Activated CD8-positive, alpha-beta memory T cell treated with anti-CD3 and anti-CD28 coated beads, Interleukin-2, amount 50 U/mL, for 4 hours (primary cell): ENCODE results near the gene TCFL5.

ENCODE experiments used
- DNase-seq: peaks from one replicate; pipeline ENCODE4 v3.0.0-alpha.2; 2020

The TCFL5 gene

DNA sequence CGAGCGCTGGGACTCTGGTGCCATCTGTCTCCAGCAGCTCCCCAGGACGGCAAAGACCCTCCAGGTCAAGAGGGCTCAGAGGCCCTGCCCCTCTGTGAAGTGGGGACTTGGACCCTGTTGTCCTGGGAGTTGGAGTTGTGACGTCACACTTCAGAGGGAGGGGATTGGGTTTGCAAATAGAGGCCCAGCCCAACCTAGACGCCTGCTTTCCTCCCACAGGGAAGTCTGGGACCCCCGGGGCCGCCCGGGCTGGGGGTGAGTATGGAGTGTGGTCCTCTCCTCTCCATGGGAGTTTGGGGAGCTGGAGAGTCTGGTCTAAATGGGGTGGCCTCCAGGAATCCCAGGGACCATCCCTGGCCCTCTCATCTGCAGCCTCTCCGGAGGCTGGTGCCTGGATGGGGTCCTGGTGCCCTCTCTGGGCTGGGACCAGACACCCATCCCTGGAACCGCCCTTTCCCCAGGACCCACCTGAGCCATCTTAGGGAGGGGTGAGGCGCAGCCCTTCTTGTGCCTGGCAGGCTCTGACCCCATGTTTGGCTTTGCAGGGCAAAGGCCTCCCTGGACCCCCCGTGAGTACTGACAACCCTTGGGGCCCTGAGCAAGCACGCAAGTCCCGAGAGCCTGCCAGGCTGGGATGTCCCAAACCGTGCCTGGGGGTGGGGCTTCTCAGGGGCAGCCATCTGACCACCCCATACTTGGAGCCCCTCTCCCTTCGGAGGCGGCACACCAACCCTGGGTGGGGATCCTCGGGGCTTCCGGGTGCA, 40.5 kb downstream of the TCFL5 start:
- no peak for DNase-seq

DNA sequence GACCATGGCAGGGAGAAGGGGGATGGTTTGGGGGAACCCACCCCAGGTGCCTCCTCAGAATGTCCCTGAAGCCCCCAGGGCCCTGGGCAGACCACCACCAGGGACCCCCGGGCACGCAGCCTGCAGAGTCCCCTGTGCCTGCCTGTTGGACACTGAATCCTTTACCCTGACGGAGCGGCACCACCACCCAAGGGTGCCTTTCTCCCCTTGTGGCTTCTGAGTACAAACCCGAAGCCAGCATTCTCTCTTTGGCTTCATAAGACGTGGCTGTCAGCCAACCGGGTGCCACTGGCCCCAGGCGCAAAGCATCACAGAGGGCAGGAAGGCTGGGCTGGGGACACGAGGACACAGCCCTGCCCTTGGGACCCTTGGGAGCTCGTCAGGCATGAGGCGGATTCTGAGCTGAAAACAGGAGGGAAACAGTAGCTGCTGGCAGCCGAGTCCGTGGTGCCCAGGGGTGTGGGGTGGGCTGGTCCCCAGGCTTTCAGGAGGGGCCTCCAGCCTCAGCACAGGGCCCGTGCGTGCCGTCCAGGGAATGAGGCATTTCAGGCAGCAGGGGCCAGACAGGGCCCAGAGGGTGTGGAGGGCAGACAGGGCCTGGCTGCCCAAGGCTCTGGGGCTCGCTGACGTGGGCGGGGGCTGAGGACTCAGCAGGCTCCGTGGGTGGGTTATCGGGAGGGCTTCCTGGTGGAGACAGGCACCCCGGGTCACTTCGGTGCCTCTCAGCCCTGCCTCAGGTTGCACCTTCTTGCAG, 41.2 kb downstream of the TCFL5 start:
- DNase-seq: no peak

DNA sequence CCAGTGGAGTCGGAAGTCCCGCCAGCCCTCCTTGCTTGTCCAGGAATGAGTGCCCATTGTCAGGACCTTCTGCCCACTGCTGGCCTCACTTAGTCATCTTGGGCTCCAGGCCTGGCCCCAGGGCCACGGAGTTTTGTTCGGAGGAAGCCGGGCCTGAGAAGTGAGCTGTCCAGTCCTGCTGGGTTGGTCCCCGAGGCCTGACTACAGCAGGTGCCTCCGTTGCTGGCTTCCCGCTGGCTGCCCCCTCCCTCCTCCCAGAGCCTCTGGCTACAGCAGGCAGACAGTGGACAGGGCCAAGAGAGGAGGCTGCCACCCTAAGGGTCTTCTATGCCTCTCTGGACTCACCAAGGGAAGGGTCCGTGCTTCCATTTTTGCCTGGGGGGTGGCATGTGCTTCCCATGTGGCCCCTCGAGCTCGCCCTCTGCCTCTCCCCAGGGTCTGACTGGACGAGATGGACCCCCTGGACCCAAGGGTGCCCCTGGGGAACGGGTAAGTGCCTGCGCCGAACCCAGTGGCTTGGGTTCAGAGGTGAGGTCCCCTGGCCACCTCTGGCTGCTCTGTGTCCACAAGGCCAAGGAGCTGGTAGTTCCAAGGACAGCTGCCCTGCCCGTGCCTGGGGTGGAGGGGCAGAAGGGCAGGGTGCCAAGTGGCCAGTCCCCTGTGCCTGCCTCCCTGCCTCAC, 42.0 kb downstream of the TCFL5 start:
- DNase-seq: no peak

DNA sequence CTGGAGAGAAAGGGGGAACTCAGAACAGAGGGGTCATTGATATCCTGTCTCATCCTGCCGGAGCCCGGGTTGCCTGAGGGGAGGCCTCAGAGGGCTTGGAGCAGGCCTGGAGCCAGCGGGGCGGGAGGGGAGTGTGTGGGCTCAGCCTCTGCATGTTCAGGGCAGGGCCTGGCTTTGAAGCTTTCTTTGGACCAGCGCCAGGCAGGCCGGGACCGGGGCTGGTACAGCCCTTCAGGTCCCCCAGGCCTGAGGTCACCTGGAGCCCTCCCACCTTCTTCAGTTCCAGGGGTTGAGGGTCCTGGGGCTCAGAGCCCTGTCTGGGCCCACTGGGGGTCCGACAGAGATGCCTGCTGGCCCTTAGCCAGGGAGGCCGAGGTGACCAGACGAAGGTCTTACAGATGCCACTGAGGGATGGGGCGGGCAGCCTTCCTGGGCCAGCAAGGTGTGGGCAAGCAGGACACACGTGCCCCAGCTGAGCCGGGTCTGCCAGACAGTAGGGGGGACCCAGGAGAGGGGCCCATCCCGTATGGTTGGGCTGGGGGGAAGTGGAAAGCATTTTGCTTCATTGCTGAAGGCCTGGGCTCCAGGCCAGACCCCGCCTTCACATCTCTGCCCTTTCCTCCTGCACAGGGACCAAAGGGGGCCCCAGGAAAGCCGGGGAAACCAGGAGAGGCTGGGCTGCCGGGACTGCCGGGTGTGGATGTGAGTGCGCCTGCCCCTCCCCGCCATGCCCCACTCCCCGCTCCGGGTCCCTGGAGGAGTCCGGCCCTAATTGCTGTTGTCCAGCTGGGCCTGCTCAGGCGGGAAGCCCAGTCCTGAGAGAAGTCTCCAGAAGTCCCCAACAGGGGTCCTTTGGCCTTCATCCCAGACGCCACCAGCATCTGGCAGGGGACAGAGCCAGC, 42.8 kb downstream of the TCFL5 start:
- DNase-seq: no peak

DNA sequence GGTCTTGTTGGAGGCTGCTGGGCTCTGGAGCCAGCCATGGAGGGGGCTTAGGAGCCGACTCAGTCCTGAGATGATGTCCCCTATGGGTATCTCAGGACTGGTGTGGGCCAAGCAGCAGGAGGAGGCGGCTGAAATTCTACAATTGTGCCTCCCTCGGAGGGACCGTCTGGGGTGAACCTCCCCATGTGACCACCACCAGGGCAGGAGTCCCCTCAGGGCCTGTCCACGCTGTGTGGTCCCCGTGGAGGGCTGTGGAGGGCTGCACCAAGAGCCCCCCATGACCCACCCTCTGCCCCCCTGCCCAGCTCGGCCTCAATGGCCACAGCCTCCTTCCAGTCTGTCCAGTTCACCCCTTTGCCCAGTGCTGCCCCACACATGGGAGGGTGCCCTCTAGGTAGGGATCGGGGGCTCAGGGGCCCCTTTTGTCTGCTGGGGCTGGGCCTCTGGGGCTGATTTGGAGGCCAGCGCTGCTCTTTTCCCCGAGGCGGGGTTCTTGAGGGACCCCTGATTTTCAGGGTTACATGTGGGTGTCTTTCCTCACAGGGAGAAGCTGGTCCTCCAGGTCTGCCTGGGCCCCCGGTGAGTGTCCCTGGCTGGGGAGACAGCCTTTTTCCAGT, 43.5 kb downstream of the TCFL5 start:
- DNase-seq: no peak

DNA sequence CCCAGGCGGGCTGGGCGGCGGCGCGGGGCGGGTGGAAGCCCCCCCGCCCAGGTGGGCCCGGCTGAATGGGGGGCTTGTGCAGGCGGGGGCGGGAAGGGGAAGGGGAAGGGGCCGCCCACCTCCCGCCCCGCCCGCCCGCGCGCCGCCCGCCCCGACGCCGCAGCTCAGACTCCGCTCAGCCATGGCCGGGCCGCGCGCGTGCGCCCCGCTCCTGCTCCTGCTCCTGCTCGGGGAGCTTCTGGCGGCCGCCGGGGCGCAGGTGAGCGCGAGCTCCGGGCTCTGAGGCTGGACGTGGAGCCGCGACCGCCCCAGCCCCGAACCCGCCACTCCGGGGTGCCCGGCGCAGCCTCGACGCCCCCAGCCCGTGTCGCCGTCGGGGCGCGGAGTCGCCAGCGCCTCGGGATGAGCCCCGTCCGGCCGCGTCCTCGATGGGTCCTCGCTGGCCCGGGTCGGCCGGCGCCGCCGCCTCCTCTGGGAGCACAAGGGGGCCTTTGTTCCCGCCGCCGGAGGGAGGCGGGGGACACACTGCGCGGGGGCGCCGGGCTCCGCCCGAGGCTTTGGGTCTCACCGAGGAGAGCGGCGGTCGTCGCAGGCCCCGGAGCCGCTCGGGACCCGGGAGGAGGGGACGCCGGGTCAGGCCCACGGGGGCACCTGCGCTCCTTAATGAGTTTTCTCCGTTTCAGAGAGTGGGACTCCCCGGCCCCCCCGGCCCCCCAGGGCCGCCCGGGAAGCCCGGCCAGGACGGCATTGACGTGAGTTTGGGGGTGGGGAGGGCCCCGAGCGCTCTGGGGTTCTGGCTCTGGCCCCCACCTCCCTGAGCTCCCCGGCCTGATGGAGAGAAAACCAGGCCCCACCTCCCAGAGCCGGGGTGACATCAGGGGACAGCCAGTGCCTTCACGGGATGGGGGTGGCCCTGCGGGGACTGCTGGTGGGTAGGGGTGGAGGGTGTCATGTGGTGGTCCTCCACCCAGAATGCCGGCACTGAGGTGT, 44.4 kb downstream of the TCFL5 start, which contains the start of gene COL9A3:
Gene COL9A3, plus strand, starts transcription at position 167 of the 990 bp plus-strand sequence. Its CDS starts 15 bp downstream, at position 182.
- no peak for DNase-seq

DNA sequence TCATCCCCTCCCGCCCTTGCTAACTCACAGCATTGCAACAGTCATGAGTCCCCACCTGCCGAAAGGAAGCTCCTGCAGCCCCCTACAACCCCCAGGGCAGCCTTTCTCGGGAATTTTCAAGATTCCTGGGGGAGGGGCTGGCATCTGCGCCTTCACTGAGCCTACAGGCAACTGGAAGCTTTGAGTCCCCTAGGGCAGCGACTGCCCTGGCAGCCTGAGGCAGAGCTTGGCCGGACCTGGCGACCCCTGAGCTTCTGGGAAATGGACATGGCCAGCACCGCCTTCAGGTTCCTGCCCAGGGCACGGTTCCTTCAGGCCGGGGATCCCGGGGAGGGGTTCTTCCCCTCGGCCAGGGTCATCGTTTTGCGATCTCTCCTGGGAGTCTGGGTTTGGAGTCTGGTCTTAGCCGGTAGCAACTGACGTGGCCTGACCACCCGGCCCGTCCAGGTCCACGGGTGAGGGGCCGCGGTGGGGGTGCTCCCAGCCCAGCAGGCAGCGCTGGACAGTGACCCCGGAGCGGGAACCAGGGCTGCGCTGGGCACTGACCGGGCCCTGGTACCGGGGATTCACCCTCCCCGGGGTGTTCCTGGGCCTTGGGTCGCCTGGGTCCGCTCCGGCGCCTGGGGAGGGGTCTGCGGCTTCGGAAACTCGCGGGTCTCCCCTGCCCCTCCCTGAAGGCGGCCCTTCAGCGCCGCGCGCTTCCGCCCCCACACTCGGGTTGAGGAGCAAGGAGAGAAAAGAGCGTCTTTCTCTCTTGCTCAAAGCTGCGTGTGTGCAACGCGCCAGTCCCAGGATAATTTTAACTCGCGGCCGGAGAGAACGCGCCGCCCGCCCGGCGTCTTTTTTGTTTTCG, 45.4 kb downstream of the TCFL5 start:
- DNase-seq: no peak

DNA sequence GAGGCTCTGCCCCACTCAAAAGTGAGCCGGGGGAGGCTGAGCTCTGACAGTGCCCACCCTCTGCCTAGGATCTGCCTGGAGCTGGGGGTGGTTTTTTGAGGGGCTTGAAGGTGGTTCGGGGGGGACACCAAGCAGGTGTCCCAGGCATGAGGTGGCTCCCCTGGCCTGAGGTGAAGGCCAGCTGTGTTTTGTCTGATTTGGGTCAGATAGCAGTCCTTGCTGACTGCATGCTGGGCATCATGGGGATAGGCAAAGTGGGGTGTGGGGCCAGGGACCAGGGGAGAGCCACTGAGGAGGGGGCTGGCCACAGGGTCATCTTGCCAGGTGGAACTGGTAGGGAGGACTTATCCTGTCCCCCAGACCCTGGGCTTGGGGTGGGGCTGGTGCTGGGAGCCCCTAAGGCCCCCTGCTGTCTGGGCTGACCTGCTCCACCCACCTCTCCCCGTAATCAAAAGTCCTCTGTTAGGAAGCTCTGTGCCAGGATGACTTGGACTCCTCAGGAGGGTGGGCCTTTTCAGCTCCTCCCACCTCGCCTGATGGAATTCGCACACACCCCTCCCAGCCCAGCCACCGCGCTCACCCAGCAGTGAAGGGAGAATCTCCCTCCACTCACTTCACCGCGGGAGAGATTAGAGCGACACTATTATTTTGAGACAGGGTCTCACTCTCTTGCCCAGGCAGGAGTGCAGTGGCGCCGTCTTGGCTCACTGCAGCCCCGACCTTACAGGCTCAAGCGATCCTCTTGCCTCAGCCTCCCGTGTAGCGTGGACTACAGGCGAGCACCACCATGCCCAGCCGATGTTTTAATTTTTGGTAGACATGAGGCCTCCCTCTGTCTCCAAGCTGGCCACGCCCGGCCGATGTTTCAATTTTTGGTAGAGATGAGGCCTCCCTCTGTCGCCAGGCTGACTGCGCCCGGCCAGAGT, 46.3 kb downstream of the TCFL5 start:
- no peak for DNase-seq

DNA sequence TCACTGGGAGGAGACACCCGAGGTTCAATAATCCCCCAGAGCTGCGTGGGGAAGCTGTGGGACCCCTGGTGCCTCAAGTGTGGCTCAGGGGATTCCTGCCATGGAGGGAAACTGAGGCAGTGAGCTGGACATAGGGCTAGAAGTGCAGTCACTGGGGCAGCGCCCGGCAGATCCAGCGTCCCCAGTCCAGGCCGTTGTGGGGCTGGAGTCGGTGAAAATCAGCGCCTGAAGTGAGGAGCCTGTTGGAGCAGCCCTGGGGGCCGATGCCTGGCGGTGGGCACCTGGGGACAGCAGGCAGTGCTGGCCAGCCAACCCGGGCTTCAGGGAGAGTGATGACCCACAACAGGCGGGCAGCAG, 46.9 kb downstream of the TCFL5 start:
- no peak for DNase-seq

DNA sequence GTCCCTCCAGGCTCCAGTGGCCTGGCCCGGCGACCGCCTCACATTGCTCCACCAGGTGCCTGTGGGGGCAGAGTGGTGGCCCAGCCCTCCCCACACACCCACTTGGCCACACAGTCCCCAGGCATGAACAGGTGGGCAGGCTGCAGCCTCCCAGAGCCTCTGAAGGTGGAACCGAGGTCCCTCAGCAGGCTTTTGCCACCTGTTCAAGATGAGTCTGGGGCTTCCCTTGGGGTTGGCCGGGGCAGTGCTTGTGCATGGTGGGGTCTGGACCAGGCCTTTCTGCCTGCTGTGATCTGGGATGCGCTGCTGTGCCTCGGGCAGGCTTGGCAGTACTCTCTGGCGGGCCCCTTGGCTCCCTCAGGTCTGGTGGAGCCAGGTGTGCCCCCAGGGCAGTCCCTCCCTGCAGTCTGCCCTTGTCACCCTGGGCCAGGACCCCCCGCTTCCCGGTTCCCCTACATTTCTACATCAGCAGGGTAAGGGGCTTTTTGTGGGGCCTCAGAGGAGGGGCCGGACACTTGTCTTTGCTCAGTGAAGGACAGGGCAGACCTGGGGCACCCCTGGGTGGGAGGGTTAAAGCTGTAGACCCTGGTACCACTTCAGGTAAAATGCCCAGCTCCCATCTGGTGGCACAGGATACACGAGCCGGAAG, 47.4 kb downstream of the TCFL5 start:
- DNase-seq: no peak

DNA sequence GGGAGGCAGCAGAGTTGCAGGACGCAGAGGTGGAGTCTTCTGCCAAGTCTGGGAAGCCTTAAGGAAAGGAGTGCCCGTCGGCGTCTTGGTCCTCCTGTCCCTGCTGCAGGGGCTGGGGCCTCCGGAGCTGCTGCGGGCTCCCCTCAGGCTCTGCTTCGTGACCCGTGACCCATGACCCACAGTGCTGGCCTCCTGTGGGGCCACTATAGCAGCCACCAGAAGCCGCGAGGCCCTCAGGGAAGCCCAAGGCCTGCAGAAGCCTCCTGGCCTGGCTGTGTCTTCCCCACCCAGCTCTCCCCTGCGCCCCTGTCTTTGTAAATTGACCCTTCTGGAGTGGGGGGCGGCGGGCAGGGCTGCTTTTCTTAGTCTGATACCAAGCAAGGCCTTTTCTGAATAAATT, 48.0 kb downstream of the TCFL5 start:
- no peak for DNase-seq

DNA sequence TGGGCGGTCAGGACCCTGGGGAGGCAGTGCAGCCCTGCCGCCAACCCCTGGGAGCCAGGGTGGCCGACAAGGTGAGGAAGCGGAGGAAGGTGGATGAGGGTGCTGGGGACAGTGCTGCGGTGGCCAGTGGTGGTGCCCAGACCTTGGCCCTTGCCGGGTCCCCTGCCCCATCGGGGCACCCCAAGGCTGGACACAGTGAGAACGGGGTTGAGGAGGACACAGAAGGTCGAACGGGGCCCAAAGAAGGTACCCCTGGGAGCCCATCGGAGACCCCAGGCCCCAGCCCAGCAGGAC, 48.8 kb downstream of the TCFL5 start:
- no peak for DNase-seq

DNA sequence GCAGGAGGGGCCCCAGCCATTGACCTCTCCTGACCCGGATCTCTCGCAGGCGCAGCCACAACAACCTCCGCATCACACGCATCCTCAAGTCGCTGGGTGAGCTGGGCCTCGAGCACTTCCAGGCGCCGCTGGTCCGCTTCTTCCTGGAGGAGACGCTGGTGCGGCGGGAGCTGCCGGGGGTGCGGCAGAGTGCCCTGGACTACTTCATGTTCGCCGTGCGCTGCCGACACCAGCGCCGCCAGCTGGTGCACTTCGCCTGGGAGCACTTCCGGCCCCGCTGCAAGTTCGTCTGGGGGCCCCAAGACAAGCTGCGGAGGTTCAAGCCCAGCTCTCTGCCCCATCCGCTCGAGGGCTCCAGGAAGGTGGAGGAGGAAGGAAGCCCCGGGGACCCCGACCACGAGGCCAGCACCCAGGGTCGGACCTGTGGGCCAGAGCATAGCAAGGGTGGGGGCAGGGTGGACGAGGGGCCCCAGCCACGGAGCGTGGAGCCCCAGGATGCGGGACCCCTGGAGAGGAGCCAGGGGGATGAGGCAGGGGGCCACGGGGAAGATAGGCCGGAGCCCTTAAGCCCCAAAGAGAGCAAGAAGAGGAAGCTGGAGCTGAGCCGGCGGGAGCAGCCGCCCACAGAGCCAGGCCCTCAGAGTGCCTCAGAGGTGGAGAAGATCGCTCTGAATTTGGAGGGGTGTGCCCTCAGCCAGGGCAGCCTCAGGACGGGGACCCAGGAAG, 49.3 kb downstream of the TCFL5 start:
- no peak for DNase-seq

DNA sequence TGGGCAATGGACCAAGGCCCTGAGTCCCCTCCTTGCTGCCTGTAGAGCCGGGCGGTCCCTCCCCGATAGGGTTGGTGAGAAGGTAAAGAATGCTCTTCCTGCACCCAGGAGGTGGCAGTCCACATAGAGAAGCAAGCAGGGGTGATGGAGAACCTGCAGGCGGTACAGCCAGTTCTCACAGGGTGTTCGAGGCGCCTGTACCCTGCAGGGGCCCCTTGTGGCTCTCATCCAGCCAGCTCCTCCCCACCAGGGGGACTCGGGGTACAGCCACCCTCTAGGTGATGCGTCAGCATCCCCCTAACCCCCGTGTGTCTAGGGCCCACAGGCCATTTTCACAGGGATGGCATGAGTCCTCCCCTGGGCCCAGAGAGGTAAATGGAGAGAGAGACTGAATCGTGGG, 49.9 kb downstream of the TCFL5 start:
- no peak for DNase-seq

DNA sequence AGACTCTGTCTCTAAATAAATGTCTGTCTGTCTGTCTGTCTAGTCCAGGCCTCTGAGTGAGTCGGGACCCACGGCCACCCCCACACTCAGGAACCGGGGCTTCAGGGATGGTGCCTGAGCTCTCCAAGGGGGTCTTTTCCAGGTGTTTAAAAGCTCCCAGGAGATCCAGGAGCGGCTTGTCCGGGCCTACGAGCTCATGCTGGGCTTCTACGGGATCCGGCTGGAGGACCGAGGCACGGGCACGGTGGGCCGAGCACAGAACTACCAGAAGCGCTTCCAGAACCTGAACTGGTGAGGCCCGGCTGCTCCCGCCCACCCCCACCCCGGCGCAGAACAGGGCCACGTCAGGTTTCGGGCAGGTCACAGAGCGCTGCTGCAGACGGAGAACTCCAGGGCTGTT, 50.3 kb downstream of the TCFL5 start:
- DNase-seq: no peak

DNA sequence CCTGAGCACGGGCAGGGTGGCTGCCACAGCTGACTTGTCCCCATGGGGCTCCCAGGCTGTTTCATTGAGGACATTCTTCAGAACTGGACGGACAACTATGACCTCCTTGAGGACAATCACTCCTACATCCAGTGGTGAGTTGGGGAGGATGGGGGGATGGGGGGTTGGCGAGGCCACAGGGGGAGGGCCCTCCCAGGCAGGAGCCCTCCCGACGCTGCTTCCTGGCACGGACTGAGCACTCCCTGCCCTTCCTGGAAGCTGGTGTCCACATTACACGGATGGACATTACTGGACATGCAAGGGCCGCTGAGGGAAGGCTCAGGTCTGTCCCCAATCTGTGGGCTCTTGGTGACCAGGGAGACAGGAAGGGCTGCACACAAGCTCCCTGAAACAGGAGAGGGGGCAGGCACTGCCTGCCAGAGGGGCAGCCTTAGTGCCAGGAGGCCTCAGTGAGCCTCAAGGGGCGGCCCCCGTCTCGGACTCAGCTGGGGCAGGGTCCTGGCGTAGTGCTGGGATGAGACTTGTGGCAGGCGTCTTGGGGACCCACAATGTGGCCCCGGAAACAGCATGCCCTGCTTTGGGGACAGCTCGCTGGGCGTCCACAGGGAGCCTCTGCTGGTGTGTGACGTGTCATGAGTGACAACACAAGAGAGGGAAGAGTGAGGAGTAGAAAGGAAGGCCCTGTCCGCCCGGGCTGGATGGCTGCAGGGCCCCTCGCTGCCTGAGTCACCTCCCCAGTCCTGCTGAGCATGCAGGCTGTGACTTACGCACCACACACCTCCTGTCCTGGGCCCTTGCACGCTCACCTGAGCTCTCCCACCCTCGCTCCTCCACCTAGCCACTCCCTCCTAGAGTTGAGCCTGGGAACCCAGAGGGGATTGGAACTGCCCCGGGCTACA, 51.8 kb downstream of the TCFL5 start:
- no peak for DNase-seq
